Measurements from ENCODE around the gene SCNM1.

DNA sequence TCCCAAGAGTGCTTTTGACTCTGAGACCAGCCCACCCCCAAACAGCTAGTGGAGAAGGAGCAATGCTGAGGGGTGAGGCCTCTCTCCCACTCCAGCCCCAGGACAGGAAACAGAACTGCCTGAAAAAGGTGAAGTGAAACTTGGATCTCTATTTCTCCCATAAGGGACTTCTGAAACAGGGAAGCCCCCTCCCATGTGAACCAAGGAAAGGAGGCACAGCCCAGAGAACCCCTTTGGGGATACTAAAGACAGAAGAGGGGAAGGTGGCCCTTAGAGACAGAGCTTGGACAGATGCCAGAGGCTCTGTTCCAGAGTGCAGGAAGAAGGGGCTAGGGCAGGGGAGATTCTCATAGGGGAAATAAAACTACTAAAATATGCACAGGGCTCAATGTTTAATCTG, 6.6 kb upstream of the SCNM1 start:
- TF ChIP-seq, protein P1, sequence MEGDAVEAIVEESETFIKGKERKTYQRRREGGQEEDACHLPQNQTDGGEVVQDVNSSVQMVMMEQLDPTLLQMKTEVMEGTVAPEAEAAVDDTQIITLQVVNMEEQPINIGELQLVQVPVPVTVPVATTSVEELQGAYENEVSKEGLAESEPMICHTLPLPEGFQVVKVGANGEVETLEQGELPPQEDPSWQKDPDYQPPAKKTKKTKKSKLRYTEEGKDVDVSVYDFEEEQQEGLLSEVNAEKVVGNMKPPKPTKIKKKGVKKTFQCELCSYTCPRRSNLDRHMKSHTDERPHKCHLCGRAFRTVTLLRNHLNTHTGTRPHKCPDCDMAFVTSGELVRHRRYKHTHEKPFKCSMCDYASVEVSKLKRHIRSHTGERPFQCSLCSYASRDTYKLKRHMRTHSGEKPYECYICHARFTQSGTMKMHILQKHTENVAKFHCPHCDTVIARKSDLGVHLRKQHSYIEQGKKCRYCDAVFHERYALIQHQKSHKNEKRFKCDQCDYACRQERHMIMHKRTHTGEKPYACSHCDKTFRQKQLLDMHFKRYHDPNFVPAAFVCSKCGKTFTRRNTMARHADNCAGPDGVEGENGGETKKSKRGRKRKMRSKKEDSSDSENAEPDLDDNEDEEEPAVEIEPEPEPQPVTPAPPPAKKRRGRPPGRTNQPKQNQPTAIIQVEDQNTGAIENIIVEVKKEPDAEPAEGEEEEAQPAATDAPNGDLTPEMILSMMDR (IDR thresholded peaks at IDR 0.05; ENCODE audit: insufficient read depth, low read depth, low read length): no peak
- TF ChIP-seq EZH2 (IDR thresholded peaks at IDR 0.05; ENCODE audit: insufficient read depth, low read length): no peak
